SK-N-SH treated with all-trans-retinoic acid at 6 μM for 48 hours (cell line): ENCODE data around the gene TVP23A.

ENCODE experiments used
- ATAC-seq: fragments of 200-7000 bp; cut with Tn5 transposase; 3 replicates; pipeline ENCODE4 v1.9.1; 2020; ENCODE audit warnings: mild to moderate bottlenecking, moderate library complexity
- ARNTL ChIP-seq: fragments of 450-650 bp; formaldehyde crosslinking; IDR thresholded peaks from 2 replicates; pipeline ENCODE4 v1.5.0; 2020; ENCODE audit warnings: low read depth, mild to moderate bottlenecking, moderate library complexity, borderline replicate concordance
- BACH2 ChIP-seq: fragments of 250-450 bp; sonication (Bioruptor Pico); IDR thresholded peaks from 2 replicates; pipeline ENCODE4 v1.9.0; 2021; ENCODE audit warnings: mild to moderate bottlenecking, borderline replicate concordance
- CSDC2 ChIP-seq: fragments of 250-450 bp; sonication (Bioruptor Pico); IDR thresholded peaks from 2 replicates; pipeline ENCODE4 v1.5.0; 2020; ENCODE audit warnings: mild to moderate bottlenecking, moderate library complexity
- CSRNP3 ChIP-seq: fragments of 250-450 bp; sonication (Bioruptor Pico); IDR thresholded peaks from 2 replicates; pipeline ENCODE4 v1.5.1; 2021; ENCODE audit warnings: mild to moderate bottlenecking, moderate library complexity
- ESRRG ChIP-seq: fragments of 250-450 bp; sonication (Bioruptor Pico); IDR thresholded peaks from 2 replicates; pipeline ENCODE4 v1.6.1; 2021; ENCODE audit warnings: mild to moderate bottlenecking
- GLIS3 ChIP-seq: fragments of 250-450 bp; sonication (Bioruptor Pico); IDR thresholded peaks from 2 replicates; pipeline ENCODE4 v1.5.0; 2020; ENCODE audit warnings: mild to moderate bottlenecking, moderate library complexity
- ISL1 ChIP-seq: fragments of 250-450 bp; sonication (Bioruptor Pico); IDR thresholded peaks from 2 replicates; pipeline ENCODE4 v2.1.2; 2022; ENCODE audit warnings: mild to moderate bottlenecking, moderate library complexity
- OSR1 ChIP-seq: fragments of 250-450 bp; sonication (Bioruptor Pico); IDR thresholded peaks from 2 replicates; pipeline ENCODE4 v1.8.0; 2022; ENCODE audit warnings: moderate library complexity, mild to moderate bottlenecking, inconsistent platforms
- PATZ1 ChIP-seq: fragments of 250-450 bp; sonication (Bioruptor Pico); IDR thresholded peaks from 2 replicates; pipeline ENCODE4 v1.8.0; 2020; ENCODE audit warnings: mild to moderate bottlenecking, moderate library complexity, borderline replicate concordance
- PPARA ChIP-seq: fragments of 250-450 bp; sonication (Bioruptor Pico); IDR thresholded peaks from 2 replicates; pipeline ENCODE4 v1.5.0; 2020; ENCODE audit warnings: mild to moderate bottlenecking, borderline replicate concordance
- RARB ChIP-seq: fragments of 250-450 bp; sonication (Bioruptor Pico); IDR thresholded peaks from 2 replicates; pipeline ENCODE4 v1.8.0; 2021; ENCODE audit warnings: mild to moderate bottlenecking, moderate library complexity
- SNAI2 ChIP-seq: fragments of 250-450 bp; sonication (Bioruptor Pico); IDR thresholded peaks from 2 replicates; pipeline ENCODE4 v1.5.0; 2020; ENCODE audit warnings: mild to moderate bottlenecking, moderate library complexity
- TCF4 ChIP-seq: fragments of 250-450 bp; sonication (Bioruptor Pico); IDR thresholded peaks from 2 replicates; pipeline ENCODE4 v1.8.0; 2021; ENCODE audit warnings: mild to moderate bottlenecking, moderate library complexity, borderline replicate concordance
- TOX ChIP-seq: fragments of 250-450 bp; sonication (Bioruptor Pico); IDR thresholded peaks from 2 replicates; pipeline ENCODE4 v1.8.0; 2021; ENCODE audit warnings: mild to moderate bottlenecking, moderate library complexity, borderline replicate concordance
- TSHZ2 ChIP-seq: fragments of 250-450 bp; sonication (Bioruptor Pico); IDR thresholded peaks from 2 replicates; pipeline ENCODE4 v1.5.0; 2020; ENCODE audit warnings: mild to moderate bottlenecking, moderate library complexity
- ZC3H10 ChIP-seq: fragments of 250-450 bp; sonication (Bioruptor Pico); IDR thresholded peaks from 2 replicates; pipeline ENCODE4 v1.5.1; 2021; ENCODE audit warnings: mild to moderate bottlenecking, moderate library complexity
- ZFP3 ChIP-seq: fragments of 250-450 bp; sonication (Bioruptor Pico); IDR thresholded peaks from 2 replicates; pipeline ENCODE4 v1.5.0; 2020; ENCODE audit warnings: mild to moderate bottlenecking, moderate library complexity
- ZFP30 ChIP-seq: fragments of 450-650 bp; formaldehyde crosslinking; IDR thresholded peaks from 2 replicates; pipeline ENCODE4 v1.5.0; 2022; ENCODE audit warnings: mild to moderate bottlenecking, moderate library complexity
- ZNF565 ChIP-seq: fragments of 450-650 bp; formaldehyde crosslinking; conservative IDR thresholded peaks from 2 replicates; pipeline ENCODE4 v1.5.0; 2020; ENCODE audit warnings: low read depth, mild to moderate bottlenecking, moderate library complexity
- ZNF70 ChIP-seq: fragments of 450-650 bp; formaldehyde crosslinking; IDR thresholded peaks from 2 replicates; pipeline ENCODE4 v1.5.0; 2020; ENCODE audit warnings: mild to moderate bottlenecking, moderate library complexity
- ZNF8 ChIP-seq: fragments of 450-650 bp; formaldehyde crosslinking; IDR thresholded peaks from 2 replicates; pipeline ENCODE4 v1.5.0; 2020; ENCODE audit warnings: mild to moderate bottlenecking, moderate library complexity
- TF ChIP-seq, protein P1 (sequence below): fragments of 250-450 bp; sonication (Bioruptor Pico); IDR thresholded peaks from 2 replicates; pipeline ENCODE4 v1.8.0; 2021; ENCODE audit warnings: low read depth, mild to moderate bottlenecking, moderate library complexity, borderline replicate concordance

TVP23A gene

GRCh38 chr16:10765772-10766171 lies 52.8 kb downstream of the TVP23A start:
- TF ChIP-seq TCF4 (CRISPR knock-in tag) (no peak), ZNF8 (CRISPR knock-in tag) (no peak), PATZ1 (CRISPR knock-in tag) (no peak), BACH2 (CRISPR knock-in tag) (no peak), ZNF70 (CRISPR knock-in tag) (no peak), SNAI2 (CRISPR knock-in tag) (no peak)
- ATAC-seq = no peak

DNA sequence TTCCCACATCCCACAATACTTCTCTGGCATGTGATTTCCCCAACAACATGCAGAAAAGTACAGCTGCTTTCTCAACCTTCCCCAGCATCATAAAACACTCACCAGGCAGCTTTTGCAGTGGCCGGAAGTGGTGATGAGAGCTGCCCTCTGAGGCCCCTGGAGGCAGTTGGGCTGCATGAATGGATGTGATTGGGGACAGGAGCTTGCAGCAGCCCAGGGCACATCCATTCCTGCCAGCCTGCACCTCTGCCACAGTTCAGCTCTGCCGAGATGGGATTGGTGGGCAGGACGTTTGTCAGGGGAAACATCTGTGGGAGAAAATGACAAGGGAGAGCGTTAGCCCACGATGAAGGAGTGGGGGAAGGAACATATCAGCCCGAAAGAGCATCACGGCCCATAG lies 55.1 kb downstream of the TVP23A start:
- no peak for ATAC-seq
- TF ChIP-seq TOX (CRISPR knock-in tag) = no peak
- TF ChIP-seq GLIS3 = no peak
- no peak for TF ChIP-seq ZNF70 (CRISPR knock-in tag)
- no peak for TF ChIP-seq BACH2 (CRISPR knock-in tag)
- TF ChIP-seq ZNF8 (CRISPR knock-in tag) = no peak
- no peak for TF ChIP-seq OSR1
- TF ChIP-seq ISL1 (CRISPR knock-in tag) = no peak
- TF ChIP-seq, protein P1, sequence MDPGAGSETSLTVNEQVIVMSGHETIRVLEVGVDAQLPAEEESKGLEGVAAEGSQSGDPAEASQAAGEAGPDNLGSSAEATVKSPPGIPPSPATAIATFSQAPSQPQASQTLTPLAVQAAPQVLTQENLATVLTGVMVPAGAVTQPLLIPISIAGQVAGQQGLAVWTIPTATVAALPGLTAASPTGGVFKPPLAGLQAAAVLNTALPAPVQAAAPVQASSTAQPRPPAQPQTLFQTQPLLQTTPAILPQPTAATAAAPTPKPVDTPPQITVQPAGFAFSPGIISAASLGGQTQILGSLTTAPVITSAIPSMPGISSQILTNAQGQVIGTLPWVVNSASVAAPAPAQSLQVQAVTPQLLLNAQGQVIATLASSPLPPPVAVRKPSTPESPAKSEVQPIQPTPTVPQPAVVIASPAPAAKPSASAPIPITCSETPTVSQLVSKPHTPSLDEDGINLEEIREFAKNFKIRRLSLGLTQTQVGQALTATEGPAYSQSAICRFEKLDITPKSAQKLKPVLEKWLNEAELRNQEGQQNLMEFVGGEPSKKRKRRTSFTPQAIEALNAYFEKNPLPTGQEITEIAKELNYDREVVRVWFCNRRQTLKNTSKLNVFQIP (CRISPR knock-in tag) = no peak
- TF ChIP-seq ARNTL (CRISPR knock-in tag) = no peak
- TF ChIP-seq, all 23 proteins: peak for 0

DNA sequence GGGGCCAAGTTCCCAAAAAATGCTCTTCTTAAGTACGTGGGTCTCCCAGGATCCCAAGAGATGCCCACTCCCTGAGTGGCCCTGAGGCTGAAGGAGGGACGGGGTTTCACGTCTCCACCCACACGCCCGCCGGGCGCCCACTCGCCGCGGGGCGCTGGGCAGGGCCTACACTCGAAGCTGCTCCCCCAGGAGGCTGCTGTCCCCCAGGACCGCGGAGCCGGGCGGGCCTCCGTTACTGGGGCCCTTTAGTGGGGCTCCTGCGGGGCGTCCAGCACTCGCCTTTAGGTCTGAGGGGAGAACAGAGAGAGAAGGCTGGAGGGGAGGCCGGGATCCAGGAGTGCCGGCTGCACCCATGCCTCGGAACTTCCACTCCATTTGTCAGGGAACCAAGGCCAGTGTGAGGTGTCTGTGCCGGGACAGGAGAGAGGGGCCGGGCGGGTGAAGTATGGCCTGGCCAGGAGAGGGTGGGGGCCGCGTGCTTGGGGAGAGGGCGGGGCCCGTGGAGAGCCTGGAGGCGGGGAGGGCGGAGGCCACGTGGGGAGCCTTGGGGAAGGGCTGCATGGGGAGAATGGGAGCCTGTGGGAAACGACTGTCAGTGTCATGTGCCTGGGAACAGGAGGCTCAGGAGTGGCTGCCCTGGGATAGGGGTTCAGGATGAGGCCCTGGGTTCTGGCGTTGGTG lies 56.1 kb downstream of the TVP23A start:
- TF ChIP-seq TSHZ2 (CRISPR knock-in tag) (no peak), ZNF565 (CRISPR knock-in tag) (no peak), ZNF8 (CRISPR knock-in tag) (no peak), ZFP30 (CRISPR knock-in tag) (no peak), ZNF70 (CRISPR knock-in tag) (no peak), CSDC2 (CRISPR knock-in tag) (no peak), PATZ1 (CRISPR knock-in tag) (no peak), OSR1 (no peak), TOX (CRISPR knock-in tag) (no peak), SNAI2 (CRISPR knock-in tag) (no peak), ESRRG (CRISPR knock-in tag) (no peak), CSRNP3 (CRISPR knock-in tag) (no peak), PPARA (CRISPR knock-in tag) (no peak), RARB (CRISPR knock-in tag) (no peak), ISL1 (CRISPR knock-in tag) (no peak), ZC3H10 (no peak), ZFP3 (no peak)
- TF ChIP-seq, protein P1 (CRISPR knock-in tag) = no peak
- no peak for ATAC-seq
